Smooth muscle cell (in vitro differentiated cells): Measurements from ENCODE around the gene MGAT4D. TPM values are rescaled to one million over a fixed set of nuclear protein-coding genes. Genes with fewer than 3 reads are reported as not detected.

Experiments
- DNase-seq: peaks from one replicate; lab custom pipeline; 2025; ENCODE audit not compliant: unreplicated experiment; lab: John Stamatoyannopoulos, UW
- H2AFZ ChIP-seq: fragments of 200-600 bp; sonication (generic); 2 replicates; pipeline ENCODE4 v1.6.0; 2016; ENCODE audit warnings: antibody characterized with exemption, low read depth, mild to moderate bottlenecking
- H3F3A ChIP-seq: fragments of 200-600 bp; sonication (generic); 2 replicates; pipeline ENCODE4 v1.6.0; 2017; ENCODE audit warnings: antibody characterized with exemption, low read depth
- H3K27ac ChIP-seq: fragments of 200-600 bp; sonication (generic); 2 replicates; pipeline ENCODE4 v1.5.1; 2016; ENCODE audit warnings: low read depth, mild to moderate bottlenecking
- H3K27me3 ChIP-seq: fragments of 200-600 bp; sonication (generic); 2 replicates; pipeline ENCODE4 v1.6.1; 2016; ENCODE audit warnings: low read depth, mild to moderate bottlenecking
- H3K36me3 ChIP-seq: fragments of 200-600 bp; sonication (generic); 2 replicates; pipeline ENCODE4 v1.5.1; 2016; ENCODE audit warnings: low read depth
- H3K4me1 ChIP-seq: fragments of 200-600 bp; sonication (generic); 2 replicates; pipeline ENCODE4 v1.5.1; 2016; ENCODE audit warnings: low read depth
- H3K4me2 ChIP-seq: fragments of 200-600 bp; sonication (generic); 2 replicates; pipeline ENCODE4 v1.6.0; 2016; ENCODE audit warnings: mild to moderate bottlenecking
- H3K4me3 ChIP-seq: fragments of 200-600 bp; sonication (generic); 2 replicates; pipeline ENCODE4 v1.5.1; 2016; ENCODE audit warnings: mild to moderate bottlenecking
- H3K79me2 ChIP-seq: fragments of 200-600 bp; sonication (generic); 2 replicates; pipeline ENCODE4 v1.6.0; 2016; ENCODE audit warnings: low read depth, mild to moderate bottlenecking
- H3K9ac ChIP-seq: fragments of 200-600 bp; sonication (generic); 2 replicates; pipeline ENCODE4 v1.6.0; 2016; ENCODE audit warnings: low read depth
- H3K9me3 ChIP-seq: fragments of 200-600 bp; sonication (generic); replicated peaks from 2 replicates; pipeline ENCODE4 v1.5.1; 2016; ENCODE audit warnings: low read depth
- H4K20me1 ChIP-seq: fragments of 200-600 bp; sonication (generic); 2 replicates; pipeline ENCODE4 v1.6.0; 2016; ENCODE audit warnings: low read depth
- CTCF ChIP-seq: fragments of 200-600 bp; sonication (generic); IDR thresholded peaks from 2 replicates; pipeline ENCODE4 v1.5.1; 2017; ENCODE audit warnings: borderline replicate concordance, mild to moderate bottlenecking, antibody characterized with exemption; ENCODE audit not compliant: insufficient read depth, poor library complexity, severe bottlenecking
- WGBS: methylation state at CpG from one replicate; pipeline ENCODE4 v1.1.7; 2016; ENCODE audit warnings: low lambda C conversion rate; 5-methylcytosine and 5-hydroxymethylcytosine counted together
- polyA plus RNA-seq: library from polyadenylated mRNA; unstranded; fragments of >200 nt; fragmentation: Nextera tagmentation; extraction: Ambion mirVana; gene quantifications from 2 replicates; pipeline ENCODE4 v1.2.1, GENCODE V29; 2016
- total RNA-seq: library from RNA; depleted of rRNA; stranded (reverse); fragments of >200 nt; gene quantifications from 2 replicates; pipeline ENCODE4 v1.2.3, GENCODE V29; 2014

MGAT4D gene
- total and polyA plus RNA-seq, 2 experiments from 2014 or later, result not detected

- no peak for TF ChIP-seq CTCF
- Histone ChIP-seq H3K9me3 (no peaks in the 10 kb centered on the region), H3K4me1 (peaks cover 7% of the 10 kb centered on the region), H3K27me3 (peaks cover 38% of the 10 kb centered on the region), H3K4me2 (peak overlapping the region; percentile 91), H3K27ac (no peak overlapping the region), H3K36me3 (no peaks in the 10 kb centered on the region), H4K20me1 (no peaks in the 10 kb centered on the region), H3K4me3 (peak overlapping the region; percentile 71), H3F3A (no peaks in the 10 kb centered on the region), H3K79me2 (no peaks in the 10 kb centered on the region), H2AFZ (peak overlapping the region; percentile 78), H3K9ac (no peak overlapping the region)
- no peak for DNase-seq
- 52% methylated on average over 7 of the region's 7 CpGs for WGBS
These were observed 70.1 kb downstream of the MGAT4D start for GRCh38 chr4:140427919-140428471.

GRCh38 chr4:140427106-140427918 is 70.8 kb downstream of the MGAT4D start, which contains the start of gene CLGN:
Gene CLGN, minus strand, starts transcription at chr4:140427648. Its CDS starts 14,570 bp downstream, at chr4:140413078.
- Histone ChIP-seq H3K4me2 (peak within 1 kb of the TSS; percentile 91), H3K4me3 (peak within 1 kb of the TSS; percentile 71), H3K4me1 (peaks cover 7% of the 10 kb centered on the region), H2AFZ (peak within 1 kb of the TSS; percentile 78), H3K27me3 (peaks cover 41% of the 10 kb centered on the region), H3K9ac (no peak within 1 kb of the TSS), H4K20me1 (no peaks in the 10 kb centered on the region), H3K36me3 (no peaks in the 10 kb centered on the region), H3K79me2 (no peaks in the 10 kb centered on the region), H3K9me3 (no peaks in the 10 kb centered on the region), H3K27ac (no peak within 1 kb of the TSS), H3F3A (no peaks in the 10 kb centered on the region)
- WGBS, result 2% methylated on average over 73 of the region's 73 CpGs
- DNase-seq, result peak; percentile 32
- peak; percentile 38 for TF ChIP-seq CTCF

GRCh38 chr4:140426610-140427105 is 71.4 kb downstream of the MGAT4D start:
- Histone ChIP-seq H3F3A (no peaks in the 10 kb centered on the region), H3K4me1 (peaks cover 7% of the 10 kb centered on the region), H2AFZ (peak overlapping the region; percentile 78), H3K4me2 (peak overlapping the region; percentile 91), H3K9ac (no peak overlapping the region), H3K4me3 (peak overlapping the region; percentile 71), H3K36me3 (no peaks in the 10 kb centered on the region), H4K20me1 (no peaks in the 10 kb centered on the region), H3K27ac (no peak overlapping the region), H3K79me2 (no peaks in the 10 kb centered on the region), H3K9me3 (no peaks in the 10 kb centered on the region), H3K27me3 (peaks cover 41% of the 10 kb centered on the region)
- no peak for TF ChIP-seq CTCF
- no peak for DNase-seq
- WGBS, result 11% methylated on average over 23 of the region's 23 CpGs
